AG09309 (cell line): Measurements from ENCODE around the gene ATP9B.

ENCODE experiments used
- DNase-seq: peaks from one replicate; pipeline ENCODE4 v3.0.0-alpha.2; 2010; ENCODE audit warnings: low read depth
- H3K4me3 ChIP-seq: 2 replicates; pipeline ENCODE4 v1.5.1; 2011; ENCODE audit warnings: mild to moderate bottlenecking, low read depth, low read length, moderate library complexity; ENCODE audit not compliant: control insufficient read depth
- CTCF ChIP-seq: IDR thresholded peaks from 2 replicates; pipeline ENCODE4 v1.5.1; 2011; ENCODE audit warnings: mild to moderate bottlenecking, low read depth, low read length, inconsistent platforms; ENCODE audit not compliant: insufficient read depth, control insufficient read depth; ENCODE audit errors: missing control alignments

ATP9B gene

GRCh38 chr18:79121746-79122474 is 52.7 kb downstream of the ATP9B start:
- peak; percentile 5 for DNase-seq
- TF ChIP-seq CTCF: no peak

GRCh38 chr18:79123948-79124347 is 54.8 kb downstream of the ATP9B start:
- H3K4me3 ChIP-seq: no peak overlapping the region
- no peak for TF ChIP-seq CTCF
- no peak for DNase-seq

More at GRCh38 chr18:79121746-79122474, 52.7 kb downstream of the ATP9B start:
- no peak overlapping the region for H3K4me3 ChIP-seq

- H3K4me3 ChIP-seq: no peak overlapping the region
- no peak for DNase-seq
- TF ChIP-seq CTCF: no peak
Observed at GRCh38 chr18:79129120-79129519, 59.9 kb downstream of the ATP9B start.

- no peak for TF ChIP-seq CTCF
- no peak for DNase-seq
- no peak overlapping the region for H3K4me3 ChIP-seq
Observed at GRCh38 chr18:79133724-79134123, 64.5 kb downstream of the ATP9B start.

GRCh38 chr18:79135924-79136323 is 66.7 kb downstream of the ATP9B start:
- no peak overlapping the region for H3K4me3 ChIP-seq
- no peak for DNase-seq
- TF ChIP-seq CTCF: no peak

GRCh38 chr18:79136742-79137141 is 67.5 kb downstream of the ATP9B start:
- DNase-seq: no peak
- TF ChIP-seq CTCF: no peak
- H3K4me3 ChIP-seq: no peak overlapping the region
